Nephron (organoid): Measurements from ENCODE around the gene DNER.
A peak's percentile ranks its signal among the peaks of the same experiment; 100 is the strongest.
"Not testable (repeated sequence)": the region's sequence is repeated elsewhere in the genome, so short reads cannot be mapped to it uniquely, and the experiment has no call there.

Experiments
- H3K27ac Mint-ChIP-seq, 3 experiments: 2 replicates each; pipeline ENCODE4 v1.8.0; 2020; ENCODE audit warnings: mixed read lengths in 3 of 3, mild to moderate bottlenecking in 2 of 3, moderate library complexity in 1 of 3
- H3K27me3 Mint-ChIP-seq: 2 replicates; pipeline ENCODE4 v1.8.0; 2021; ENCODE audit warnings: low read depth, mild to moderate bottlenecking, moderate library complexity, mixed read lengths
- H3K36me3 Mint-ChIP-seq: 2 replicates; pipeline ENCODE4 v1.8.0; 2020; ENCODE audit warnings: low read depth, mixed read lengths
- H3K4me1 Mint-ChIP-seq: 2 replicates; pipeline ENCODE4 v1.8.0; 2020; ENCODE audit warnings: mixed read lengths
- H3K4me3 Mint-ChIP-seq, 3 experiments: 2 replicates each; pipeline ENCODE4 v1.8.0; 2020; ENCODE audit warnings: mild to moderate bottlenecking in 3 of 3, mixed read lengths in 3 of 3, moderate library complexity in 2 of 3
- H3K9me3 Mint-ChIP-seq: 2 replicates; pipeline ENCODE4 v1.8.0; 2020; ENCODE audit warnings: mixed read lengths
- TF ChIP-seq, protein P1 (sequence below), 3 experiments: fragments of 200-600 bp; sonication (generic); IDR thresholded peaks; one replicate each; pipeline ENCODE4 v1.5.0; 2021; ENCODE audit warnings: antibody characterized with exemption in 3 of 3; ENCODE audit not compliant: unreplicated experiment in 3 of 3

The DNER gene

GRCh38 chr2:229344955-229345354 lies 369.4 kb downstream of the DNER start:
- Mint-ChIP-seq H3K4me1 (peaks cover 5% of the 10 kb centered on the region), H3K4me3 (no peak overlapping the region), H3K27me3 (peaks cover 4% of the 10 kb centered on the region), H3K9me3 (peaks cover 6% of the 10 kb centered on the region), H3K36me3 (no peaks in the 10 kb centered on the region), H3K27ac (no peak overlapping the region)
- TF ChIP-seq, protein P1, sequence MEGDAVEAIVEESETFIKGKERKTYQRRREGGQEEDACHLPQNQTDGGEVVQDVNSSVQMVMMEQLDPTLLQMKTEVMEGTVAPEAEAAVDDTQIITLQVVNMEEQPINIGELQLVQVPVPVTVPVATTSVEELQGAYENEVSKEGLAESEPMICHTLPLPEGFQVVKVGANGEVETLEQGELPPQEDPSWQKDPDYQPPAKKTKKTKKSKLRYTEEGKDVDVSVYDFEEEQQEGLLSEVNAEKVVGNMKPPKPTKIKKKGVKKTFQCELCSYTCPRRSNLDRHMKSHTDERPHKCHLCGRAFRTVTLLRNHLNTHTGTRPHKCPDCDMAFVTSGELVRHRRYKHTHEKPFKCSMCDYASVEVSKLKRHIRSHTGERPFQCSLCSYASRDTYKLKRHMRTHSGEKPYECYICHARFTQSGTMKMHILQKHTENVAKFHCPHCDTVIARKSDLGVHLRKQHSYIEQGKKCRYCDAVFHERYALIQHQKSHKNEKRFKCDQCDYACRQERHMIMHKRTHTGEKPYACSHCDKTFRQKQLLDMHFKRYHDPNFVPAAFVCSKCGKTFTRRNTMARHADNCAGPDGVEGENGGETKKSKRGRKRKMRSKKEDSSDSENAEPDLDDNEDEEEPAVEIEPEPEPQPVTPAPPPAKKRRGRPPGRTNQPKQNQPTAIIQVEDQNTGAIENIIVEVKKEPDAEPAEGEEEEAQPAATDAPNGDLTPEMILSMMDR (IDR thresholded peaks at IDR 0.05; ENCODE audit: unreplicated experiment in 3 of 3), result no peak

- H3K27me3 Mint-ChIP-seq, result peaks cover 4% of the 10 kb centered on the region
- no peak overlapping the region for H3K4me3 Mint-ChIP-seq
- H3K27ac Mint-ChIP-seq, result no peak overlapping the region
- peaks cover 3% of the 10 kb centered on the region for H3K9me3 Mint-ChIP-seq
- H3K4me1 Mint-ChIP-seq, result peaks cover 5% of the 10 kb centered on the region
- H3K36me3 Mint-ChIP-seq, result no peaks in the 10 kb centered on the region
- TF ChIP-seq, protein P1 (IDR thresholded peaks at IDR 0.05; ENCODE audit: unreplicated experiment in 3 of 3), result no peak
These were observed 370.2 kb downstream of the DNER start for GRCh38 chr2:229344151-229344551.

DNA sequence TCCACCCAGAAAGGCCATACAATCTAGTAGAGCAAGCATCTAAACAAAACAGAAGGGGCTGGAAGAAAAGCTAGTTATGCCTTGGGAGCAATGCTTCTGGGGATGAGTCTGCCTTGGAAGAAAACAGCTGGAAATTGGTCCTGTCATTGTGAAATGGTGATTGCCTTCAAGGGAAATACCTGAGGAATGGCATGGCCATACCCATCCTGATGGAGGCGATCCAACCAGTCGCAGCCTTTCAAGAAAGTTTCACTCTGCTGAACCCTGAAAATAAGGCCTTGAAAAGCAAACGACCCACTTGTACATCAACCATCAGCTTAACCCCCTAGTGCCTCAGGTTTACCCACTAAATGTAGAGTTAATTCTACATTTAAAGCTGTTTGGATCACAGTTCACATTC lies 370.7 kb downstream of the DNER start:
- peaks cover 5% of the 10 kb centered on the region for H3K4me1 Mint-ChIP-seq

GRCh38 chr2:229342376-229342775 lies 372.0 kb downstream of the DNER start:
- Mint-ChIP-seq H3K36me3 (no peaks in the 10 kb centered on the region), H3K4me3 (no peak overlapping the region), H3K27ac (no peak overlapping the region), H3K9me3 (no peaks in the 10 kb centered on the region), H3K4me1 (peaks cover 3% of the 10 kb centered on the region), H3K27me3 (peaks cover 2% of the 10 kb centered on the region)
- TF ChIP-seq, protein P1 (IDR thresholded peaks at IDR 0.05; ENCODE audit: unreplicated experiment in 3 of 3), result peak; percentile 25 to 35 (median 34)

More for the DNA sequence above, 370.7 kb downstream of the DNER start:
- no peak overlapping the region for H3K4me3 Mint-ChIP-seq
- TF ChIP-seq, protein P1 (IDR thresholded peaks at IDR 0.05; ENCODE audit: unreplicated experiment in 3 of 3), result no peak
- peaks cover 4% of the 10 kb centered on the region for H3K27me3 Mint-ChIP-seq
- no peak overlapping the region for H3K27ac Mint-ChIP-seq
- peaks cover 3% of the 10 kb centered on the region for H3K9me3 Mint-ChIP-seq
- H3K36me3 Mint-ChIP-seq, result no peaks in the 10 kb centered on the region

GRCh38 chr2:229340086-229340760 lies 374.1 kb downstream of the DNER start:
- Mint-ChIP-seq H3K27ac (no peak overlapping the region), H3K4me3 (no peak overlapping the region), H3K9me3 (no peaks in the 10 kb centered on the region), H3K4me1 (no peaks in the 10 kb centered on the region), H3K27me3 (peaks cover 4% of the 10 kb centered on the region), H3K36me3 (no peaks in the 10 kb centered on the region)
- TF ChIP-seq, protein P1 (IDR thresholded peaks at IDR 0.05; ENCODE audit: unreplicated experiment in 3 of 3), result no peak

- TF ChIP-seq, protein P1 (IDR thresholded peaks at IDR 0.05; ENCODE audit: unreplicated experiment in 3 of 3), result no peak
- Mint-ChIP-seq H3K9me3 (no peaks in the 10 kb centered on the region), H3K36me3 (no peaks in the 10 kb centered on the region), H3K4me3 (no peak overlapping the region), H3K27ac (no peak overlapping the region), H3K27me3 (peaks cover 4% of the 10 kb centered on the region), H3K4me1 (no peaks in the 10 kb centered on the region)
These were observed 374.7 kb downstream of the DNER start for GRCh38 chr2:229339618-229340017.

DNA sequence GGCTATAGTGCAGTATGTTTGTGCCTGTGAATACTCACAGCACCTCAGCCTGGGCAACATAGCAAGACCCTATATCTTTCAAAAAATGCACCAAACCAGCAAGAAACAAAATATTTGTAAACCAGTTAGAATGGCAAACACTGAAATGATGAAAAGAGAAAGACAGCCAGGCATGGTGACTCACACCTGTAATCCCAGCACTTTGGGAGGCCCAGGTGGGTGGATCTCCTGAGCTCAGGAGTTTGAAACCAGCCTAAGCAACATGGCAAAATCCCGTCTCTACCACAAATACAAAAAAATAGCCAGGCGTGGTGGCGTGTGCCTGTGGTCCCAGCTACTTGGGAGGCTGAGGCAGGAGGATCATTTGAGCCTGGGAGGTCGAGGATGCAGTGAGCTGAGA lies 375.2 kb downstream of the DNER start:
- H3K4me1 Mint-ChIP-seq, H3K27me3 Mint-ChIP-seq, H3K36me3 Mint-ChIP-seq, H3K27ac Mint-ChIP-seq, H3K9me3 Mint-ChIP-seq, H3K4me3 Mint-ChIP-seq: not testable (repeated sequence)
